Epidermal melanocyte (primary cell): ENCODE measurements around the gene PTPRT.

Experiments used
- DNase-seq: peaks from one replicate; pipeline ENCODE4 v3.0.0; 2011; ENCODE audit warnings: low spot score; ENCODE audit not compliant: insufficient read length

The PTPRT gene

GRCh38 chr20:42134265-42135098, 1055.2 kb downstream of the PTPRT start:
- DNase-seq: no peak

- DNase-seq: no peak
These were observed 1058.7 kb downstream of the PTPRT start for GRCh38 chr20:42130810-42131596.

- DNase-seq: no peak
These were observed 1064.3 kb downstream of the PTPRT start for GRCh38 chr20:42125426-42125825.

- DNase-seq: no peak
These were observed 1065.7 kb downstream of the PTPRT start for GRCh38 chr20:42123981-42124473.

- DNase-seq: no peak
These were observed 1071.1 kb downstream of the PTPRT start for GRCh38 chr20:42118409-42119125.

GRCh38 chr20:42118001-42118400, 1071.7 kb downstream of the PTPRT start:
- DNase-seq: no peak

GRCh38 chr20:42113236-42113635, 1076.5 kb downstream of the PTPRT start:
- no peak for DNase-seq

GRCh38 chr20:42112161-42112560, 1077.5 kb downstream of the PTPRT start:
- DNase-seq: no peak

- no peak for DNase-seq
These were observed 1078.4 kb downstream of the PTPRT start for GRCh38 chr20:42111349-42111748.

GRCh38 chr20:42110301-42110700, 1079.4 kb downstream of the PTPRT start:
- no peak for DNase-seq

GRCh38 chr20:42102000-42102399, 1087.7 kb downstream of the PTPRT start:
- DNase-seq: no peak

GRCh38 chr20:42100137-42100704, 1089.5 kb downstream of the PTPRT start:
- no peak for DNase-seq

- no peak for DNase-seq
These were observed 1090.6 kb downstream of the PTPRT start for GRCh38 chr20:42099101-42099500.

GRCh38 chr20:42098418-42098817, 1091.3 kb downstream of the PTPRT start:
- DNase-seq: no peak

- no peak for DNase-seq
These were observed 1092.0 kb downstream of the PTPRT start for GRCh38 chr20:42097741-42098140.

GRCh38 chr20:42095221-42095620, 1094.5 kb downstream of the PTPRT start:
- DNase-seq: no peak

- DNase-seq: no peak
These were observed 1095.9 kb downstream of the PTPRT start for GRCh38 chr20:42093542-42094440.

- DNase-seq: no peak
These were observed 1096.7 kb downstream of the PTPRT start for GRCh38 chr20:42093041-42093440.

GRCh38 chr20:42085366-42085765, 1104.3 kb downstream of the PTPRT start:
- no peak for DNase-seq

GRCh38 chr20:42083280-42083679, 1106.4 kb downstream of the PTPRT start:
- DNase-seq: no peak
